ENCODE measurements around the gene SLC5A10. TPM values are rescaled to one million over a fixed set of nuclear protein-coding genes. Genes with fewer than 3 reads are reported as not detected.
A peak's percentile ranks its signal among the peaks of the same experiment; 100 is the strongest.

The SLC5A10 gene
- total RNA-seq, 1 donor from 2014 or later = not detected

DNA sequence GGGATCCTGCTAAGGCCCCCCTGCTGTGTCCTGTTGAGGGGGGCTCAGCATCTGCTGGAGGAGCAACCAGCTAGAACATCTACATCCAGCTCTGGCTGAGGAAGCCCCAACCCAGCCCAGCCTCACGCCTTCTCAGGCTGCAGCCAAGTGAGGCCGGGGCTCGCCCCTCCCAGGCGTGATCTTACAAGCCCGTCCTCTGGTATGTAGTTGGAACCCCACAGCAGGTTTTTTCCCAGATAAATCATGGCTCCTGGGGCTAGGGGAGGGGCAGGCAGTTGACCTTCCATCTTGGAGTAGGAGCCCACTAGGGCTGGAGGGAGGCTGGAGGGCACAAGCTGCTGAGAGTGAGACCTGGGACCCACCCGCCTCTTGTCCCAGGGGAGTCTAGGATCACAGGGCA lies 47.9 kb downstream of the SLC5A10 start:
- Histone ChIP-seq H3K36me3 (ENCODE audit: control insufficient read depth, insufficient read depth, low read length) (peaks cover 41% of the 10 kb centered on the region), H3K4me3 (ENCODE audit: low read depth, low read length) (no peak overlapping the region), H3K27me3 (ENCODE audit: control insufficient read depth, insufficient read depth, low read length) (no peaks in the 10 kb centered on the region)
- DNase-seq (ENCODE audit: low read depth) (peak; percentile 78), FAIRE-seq (no peak)
- TF ChIP-seq, protein P1, sequence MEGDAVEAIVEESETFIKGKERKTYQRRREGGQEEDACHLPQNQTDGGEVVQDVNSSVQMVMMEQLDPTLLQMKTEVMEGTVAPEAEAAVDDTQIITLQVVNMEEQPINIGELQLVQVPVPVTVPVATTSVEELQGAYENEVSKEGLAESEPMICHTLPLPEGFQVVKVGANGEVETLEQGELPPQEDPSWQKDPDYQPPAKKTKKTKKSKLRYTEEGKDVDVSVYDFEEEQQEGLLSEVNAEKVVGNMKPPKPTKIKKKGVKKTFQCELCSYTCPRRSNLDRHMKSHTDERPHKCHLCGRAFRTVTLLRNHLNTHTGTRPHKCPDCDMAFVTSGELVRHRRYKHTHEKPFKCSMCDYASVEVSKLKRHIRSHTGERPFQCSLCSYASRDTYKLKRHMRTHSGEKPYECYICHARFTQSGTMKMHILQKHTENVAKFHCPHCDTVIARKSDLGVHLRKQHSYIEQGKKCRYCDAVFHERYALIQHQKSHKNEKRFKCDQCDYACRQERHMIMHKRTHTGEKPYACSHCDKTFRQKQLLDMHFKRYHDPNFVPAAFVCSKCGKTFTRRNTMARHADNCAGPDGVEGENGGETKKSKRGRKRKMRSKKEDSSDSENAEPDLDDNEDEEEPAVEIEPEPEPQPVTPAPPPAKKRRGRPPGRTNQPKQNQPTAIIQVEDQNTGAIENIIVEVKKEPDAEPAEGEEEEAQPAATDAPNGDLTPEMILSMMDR (IDR thresholded peaks at IDR 0.05; ENCODE audit: insufficient read depth, low read length, severe bottlenecking) = no peak

DNA sequence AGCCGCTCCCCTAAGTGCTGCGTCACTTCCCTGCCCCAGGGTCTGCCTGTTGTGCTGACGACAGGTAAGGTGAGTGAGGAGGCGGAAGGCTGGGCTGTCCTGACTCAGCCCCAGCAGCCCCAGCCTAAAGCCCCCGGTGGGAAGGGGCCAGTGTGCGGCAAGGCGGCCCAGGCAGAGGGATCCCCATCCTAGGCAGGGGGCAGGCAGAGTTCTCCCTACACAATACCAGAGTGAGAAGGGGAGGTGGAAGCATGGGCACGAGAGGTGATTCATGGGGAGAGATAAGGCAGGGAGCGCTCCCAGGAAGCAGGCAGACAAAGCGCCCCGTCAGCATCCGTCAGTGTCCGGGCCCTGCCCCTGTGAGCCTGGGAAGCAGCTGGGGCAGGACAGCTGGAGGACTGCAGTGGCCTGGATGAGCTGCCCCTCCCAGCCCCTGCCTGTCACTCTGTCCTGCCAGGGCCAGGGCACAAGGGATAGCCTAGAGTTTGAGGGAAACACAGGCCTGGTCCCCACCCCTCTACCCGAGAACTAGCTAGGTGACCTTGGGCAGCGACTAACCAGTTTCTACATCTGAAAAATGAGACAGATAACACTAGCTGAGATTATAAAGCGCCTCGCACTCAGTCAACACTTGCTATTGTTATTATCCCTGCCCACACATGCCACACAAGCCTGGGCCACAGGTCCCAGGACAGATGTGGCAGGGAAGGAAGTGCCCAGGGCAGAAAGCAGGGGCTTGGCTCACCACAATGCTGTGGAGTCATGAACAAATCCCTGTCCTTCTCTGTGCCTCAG lies 48.8 kb downstream of the SLC5A10 start:
- FAIRE-seq (peak; percentile 82), DNase-seq (ENCODE audit: low read depth) (peak; percentile 90)
- H3K4me3 ChIP-seq (ENCODE audit: low read depth, low read length) = peak overlapping the region; percentile 3
- H3K36me3 ChIP-seq (ENCODE audit: control insufficient read depth, insufficient read depth, low read length) = peaks cover 41% of the 10 kb centered on the region
- TF ChIP-seq, protein P1 (IDR thresholded peaks at IDR 0.05; ENCODE audit: insufficient read depth, low read length, severe bottlenecking) = no peak
- no peaks in the 10 kb centered on the region for H3K27me3 ChIP-seq (ENCODE audit: control insufficient read depth, insufficient read depth, low read length)

- H3K27me3 ChIP-seq (ENCODE audit: control insufficient read depth, insufficient read depth, low read length) = no peaks in the 10 kb centered on the region
- DNase-seq (ENCODE audit: low read depth) (no peak), FAIRE-seq (peak; percentile 64)
- H3K4me3 ChIP-seq (ENCODE audit: low read depth, low read length) = peak overlapping the region; percentile 81
- TF ChIP-seq, protein P1 (IDR thresholded peaks at IDR 0.05; ENCODE audit: insufficient read depth, low read length, severe bottlenecking) = no peak
- peaks cover 33% of the 10 kb centered on the region for H3K36me3 ChIP-seq (ENCODE audit: control insufficient read depth, insufficient read depth, low read length)
These were observed 50.1 kb downstream of the SLC5A10 start for GRCh38 chr17:19001907-19002590.

DNA sequence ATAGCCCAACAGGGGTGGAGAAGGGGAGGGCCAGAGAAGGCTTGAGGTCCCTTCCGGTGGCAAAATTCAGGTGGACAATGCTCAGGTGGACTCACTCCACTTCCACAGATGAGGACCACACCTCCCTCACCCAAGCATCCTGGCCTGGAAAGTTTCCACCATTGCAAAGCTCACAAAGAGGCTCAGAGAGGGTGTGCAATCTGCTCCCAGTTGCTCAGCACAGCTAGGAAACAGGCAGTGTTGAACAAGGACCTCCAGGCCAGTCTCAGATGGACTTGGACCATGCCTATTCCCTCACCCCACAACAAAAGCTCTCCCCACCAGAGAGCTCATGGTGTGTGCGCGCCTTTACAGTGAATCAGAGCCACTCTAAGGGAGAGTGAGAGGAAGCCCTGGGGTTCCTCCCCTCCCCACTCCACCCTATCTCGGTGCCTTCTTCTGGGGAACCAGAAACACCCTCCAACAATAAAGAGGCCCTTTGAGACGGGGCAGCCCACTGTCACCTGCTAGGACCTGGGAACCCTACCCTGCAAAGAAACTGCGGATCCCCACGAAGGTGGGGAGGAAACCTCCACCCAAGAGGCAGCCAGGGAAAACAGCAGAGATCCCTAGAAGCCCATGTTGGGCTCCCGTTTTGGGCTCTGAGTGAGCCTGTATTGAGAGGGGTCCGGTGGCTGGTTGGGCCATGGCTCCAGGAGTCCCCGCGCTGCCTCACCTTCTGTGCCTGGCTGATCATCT lies 51.0 kb downstream of the SLC5A10 start:
- peak overlapping the region; percentile 81 for H3K4me3 ChIP-seq (ENCODE audit: low read depth, low read length)
- peak; percentile 60 for DNase-seq (ENCODE audit: low read depth)
- TF ChIP-seq, protein P1 (IDR thresholded peaks at IDR 0.05; ENCODE audit: insufficient read depth, low read length, severe bottlenecking) = no peak
- peaks cover 26% of the 10 kb centered on the region for H3K36me3 ChIP-seq (ENCODE audit: control insufficient read depth, insufficient read depth, low read length)
- H3K27me3 ChIP-seq (ENCODE audit: control insufficient read depth, insufficient read depth, low read length) = no peaks in the 10 kb centered on the region
- peak; percentile 93 for FAIRE-seq

DNA sequence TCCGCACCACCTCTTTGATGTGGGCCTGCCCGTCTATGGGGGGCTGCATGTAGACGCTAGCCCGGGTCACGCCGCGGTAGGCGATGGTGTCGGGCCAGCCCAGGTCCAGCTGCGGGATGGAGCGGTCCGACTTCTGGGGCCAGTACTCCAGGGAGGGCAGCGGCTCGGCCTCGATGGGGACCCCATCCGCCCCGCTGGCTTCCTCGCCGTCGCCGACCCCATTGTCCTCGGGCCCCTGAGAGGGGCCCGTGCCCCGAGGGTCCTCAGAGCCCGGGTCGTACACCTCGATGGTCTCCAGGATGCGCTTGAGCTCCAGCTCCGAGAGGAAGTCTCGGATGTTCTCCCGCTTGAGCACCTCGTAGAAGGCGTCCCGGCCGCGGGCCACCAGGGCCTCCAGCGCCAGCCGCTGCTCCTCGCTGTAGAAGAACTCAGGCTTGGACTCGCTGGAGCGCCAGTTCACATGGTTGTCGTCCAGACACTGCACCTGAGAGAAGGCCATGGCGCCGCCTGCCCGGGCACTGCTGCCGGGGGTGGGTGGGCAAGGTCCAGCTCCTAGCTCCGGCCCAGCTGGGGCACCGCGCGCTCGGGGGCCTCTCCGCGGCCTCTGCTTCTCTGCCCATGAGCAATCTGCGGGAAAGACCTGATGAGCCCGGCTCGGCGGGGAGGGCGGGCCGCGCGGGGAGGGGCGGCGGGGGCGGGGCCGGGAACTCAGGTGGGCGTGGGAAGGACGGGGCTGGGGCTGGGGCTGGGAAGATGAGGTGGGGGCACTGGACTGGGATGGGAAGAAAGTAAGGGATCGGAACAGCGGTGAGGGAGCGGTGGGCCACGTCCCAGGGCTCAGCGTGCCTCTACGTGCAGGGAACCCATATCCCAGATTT lies 51.8 kb downstream of the SLC5A10 start:
- Histone ChIP-seq H3K27me3 (ENCODE audit: control insufficient read depth, insufficient read depth, low read length) (no peaks in the 10 kb centered on the region), H3K4me3 (ENCODE audit: low read depth, low read length) (peak overlapping the region; percentile 81), H3K36me3 (ENCODE audit: control insufficient read depth, insufficient read depth, low read length) (peaks cover 19% of the 10 kb centered on the region)
- peak; percentile 29 for DNase-seq (ENCODE audit: low read depth)
- no peak for FAIRE-seq
- TF ChIP-seq, protein P1 (IDR thresholded peaks at IDR 0.05; ENCODE audit: insufficient read depth, low read length, severe bottlenecking) = no peak
